GM12801 (cell line): Measurements from ENCODE around the gene ASB8.

Experiments used
- TF ChIP-seq, protein P1 (sequence below): IDR thresholded peaks from one replicate; pipeline ENCODE4 v1.5.1; 2011; ENCODE audit warnings: control low read depth; ENCODE audit not compliant: insufficient read length; ENCODE audit errors: extremely low read depth

ASB8 gene, protein sequence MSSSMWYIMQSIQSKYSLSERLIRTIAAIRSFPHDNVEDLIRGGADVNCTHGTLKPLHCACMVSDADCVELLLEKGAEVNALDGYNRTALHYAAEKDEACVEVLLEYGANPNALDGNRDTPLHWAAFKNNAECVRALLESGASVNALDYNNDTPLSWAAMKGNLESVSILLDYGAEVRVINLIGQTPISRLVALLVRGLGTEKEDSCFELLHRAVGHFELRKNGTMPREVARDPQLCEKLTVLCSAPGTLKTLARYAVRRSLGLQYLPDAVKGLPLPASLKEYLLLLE

DNA sequence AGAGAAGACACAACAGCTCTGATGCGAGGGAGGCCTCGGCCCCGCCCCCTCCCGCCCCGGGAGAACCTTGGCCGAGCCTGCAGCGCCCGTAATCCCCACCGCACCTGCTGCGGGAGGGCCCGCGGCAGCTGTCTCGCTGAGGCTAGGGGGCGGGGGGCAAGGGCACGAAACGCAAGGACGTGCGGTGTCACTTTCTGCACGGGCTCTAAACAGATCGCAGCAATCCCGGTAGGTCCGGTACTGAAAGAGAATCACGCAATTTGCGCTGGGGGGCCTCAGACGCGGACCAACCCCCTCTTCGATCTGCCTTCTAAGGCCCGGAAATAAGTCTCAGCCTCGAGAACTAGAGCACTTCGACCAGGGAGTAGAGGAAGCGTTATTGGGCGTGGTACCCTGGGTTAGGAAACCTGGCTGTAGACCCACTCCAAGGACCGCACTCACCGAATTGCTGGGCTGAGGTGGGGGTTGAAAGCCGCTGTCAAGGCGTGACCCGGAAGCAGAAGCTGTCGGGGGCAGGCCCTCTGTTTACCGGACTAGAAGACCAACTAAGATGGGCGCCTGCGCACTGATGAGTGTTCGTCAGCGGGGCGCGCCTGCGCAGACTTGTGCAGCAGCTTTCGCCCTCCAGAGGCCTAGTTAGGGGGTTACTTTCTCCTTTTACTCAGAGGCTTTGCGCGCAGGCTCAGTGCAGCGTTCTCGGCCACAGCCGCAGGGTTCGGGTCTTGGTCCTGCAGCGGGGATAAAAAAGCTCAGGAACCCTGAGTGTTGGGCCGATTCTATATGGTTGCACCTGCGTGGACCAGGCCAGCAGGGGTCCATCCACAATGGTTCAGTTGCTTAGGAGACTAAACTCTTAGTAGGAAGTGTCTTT is at the start of gene ASB8:
Gene ASB8, minus strand, starts transcription at position 498 of the 871 bp plus-strand sequence. CDS start 4,019 bp downstream, outside the sequence.
- TF ChIP-seq, protein P1, sequence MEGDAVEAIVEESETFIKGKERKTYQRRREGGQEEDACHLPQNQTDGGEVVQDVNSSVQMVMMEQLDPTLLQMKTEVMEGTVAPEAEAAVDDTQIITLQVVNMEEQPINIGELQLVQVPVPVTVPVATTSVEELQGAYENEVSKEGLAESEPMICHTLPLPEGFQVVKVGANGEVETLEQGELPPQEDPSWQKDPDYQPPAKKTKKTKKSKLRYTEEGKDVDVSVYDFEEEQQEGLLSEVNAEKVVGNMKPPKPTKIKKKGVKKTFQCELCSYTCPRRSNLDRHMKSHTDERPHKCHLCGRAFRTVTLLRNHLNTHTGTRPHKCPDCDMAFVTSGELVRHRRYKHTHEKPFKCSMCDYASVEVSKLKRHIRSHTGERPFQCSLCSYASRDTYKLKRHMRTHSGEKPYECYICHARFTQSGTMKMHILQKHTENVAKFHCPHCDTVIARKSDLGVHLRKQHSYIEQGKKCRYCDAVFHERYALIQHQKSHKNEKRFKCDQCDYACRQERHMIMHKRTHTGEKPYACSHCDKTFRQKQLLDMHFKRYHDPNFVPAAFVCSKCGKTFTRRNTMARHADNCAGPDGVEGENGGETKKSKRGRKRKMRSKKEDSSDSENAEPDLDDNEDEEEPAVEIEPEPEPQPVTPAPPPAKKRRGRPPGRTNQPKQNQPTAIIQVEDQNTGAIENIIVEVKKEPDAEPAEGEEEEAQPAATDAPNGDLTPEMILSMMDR, result no peak

DNA sequence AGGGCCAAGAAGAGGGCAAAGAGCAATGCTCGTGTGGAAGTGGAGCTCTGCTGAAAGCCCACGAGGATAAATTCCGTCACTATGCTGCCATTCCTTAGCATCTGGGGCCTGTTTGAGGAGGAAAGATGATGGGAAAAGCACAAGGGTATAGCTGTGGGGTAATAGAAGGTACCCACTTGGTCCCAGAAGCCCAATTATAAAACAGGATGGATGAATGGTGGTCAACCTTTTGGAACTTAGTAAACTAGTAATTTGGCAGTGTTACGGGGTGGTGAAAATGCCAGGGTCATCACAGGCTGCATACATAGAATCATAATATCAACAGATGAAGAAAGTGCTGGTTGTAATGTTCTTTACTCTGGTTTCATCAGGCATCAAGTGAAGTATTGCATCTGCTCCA is 45.9 kb upstream of the ASB8 start, which contains the start of gene OR10AD1:
Gene OR10AD1, minus strand, starts transcription at position 101 of the 400 bp plus-strand sequence. Its CDS starts 0 bp downstream, at position 101.
- TF ChIP-seq, protein P1, result no peak

DNA sequence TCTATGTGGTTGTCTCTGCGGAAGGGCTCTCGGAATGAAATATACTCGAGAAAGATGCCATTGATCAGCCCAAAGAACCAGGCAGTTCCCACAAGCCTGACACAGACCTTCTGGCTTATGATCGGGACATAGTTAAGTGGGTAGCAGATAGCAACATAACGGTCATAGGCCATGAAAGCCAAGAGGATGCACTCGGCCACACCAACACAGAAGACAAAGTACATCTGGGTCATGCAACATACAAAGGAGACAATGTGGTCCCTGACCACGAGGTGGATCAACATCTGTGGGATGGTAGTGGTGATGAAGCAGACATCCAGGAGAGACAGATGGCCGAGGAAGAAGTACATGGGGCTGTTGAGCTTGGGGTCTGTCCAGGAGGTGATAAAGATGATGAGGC is 45.5 kb upstream of the ASB8 start:
- TF ChIP-seq, protein P1, result no peak

DNA sequence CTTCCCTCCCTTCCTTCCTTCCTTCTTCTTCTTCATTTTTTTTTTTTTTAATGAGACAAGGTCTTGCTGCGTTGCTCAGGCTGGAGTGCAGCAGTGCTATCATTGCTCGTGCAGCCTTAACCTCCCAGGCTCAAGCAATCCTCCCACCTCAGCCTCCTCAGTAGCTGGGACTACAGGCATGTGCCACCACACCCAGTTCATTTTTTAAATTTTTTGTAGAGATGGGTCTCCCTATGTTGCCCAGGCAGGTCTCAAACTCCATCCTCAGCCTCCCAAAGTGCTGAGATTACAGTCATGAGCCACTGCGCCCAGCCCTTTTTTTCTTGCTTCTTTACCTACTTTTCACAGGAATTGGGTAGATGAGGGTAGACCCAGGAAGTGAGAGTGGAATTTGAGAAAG is 44.2 kb upstream of the ASB8 start:
- TF ChIP-seq, protein P1, result no peak

DNA sequence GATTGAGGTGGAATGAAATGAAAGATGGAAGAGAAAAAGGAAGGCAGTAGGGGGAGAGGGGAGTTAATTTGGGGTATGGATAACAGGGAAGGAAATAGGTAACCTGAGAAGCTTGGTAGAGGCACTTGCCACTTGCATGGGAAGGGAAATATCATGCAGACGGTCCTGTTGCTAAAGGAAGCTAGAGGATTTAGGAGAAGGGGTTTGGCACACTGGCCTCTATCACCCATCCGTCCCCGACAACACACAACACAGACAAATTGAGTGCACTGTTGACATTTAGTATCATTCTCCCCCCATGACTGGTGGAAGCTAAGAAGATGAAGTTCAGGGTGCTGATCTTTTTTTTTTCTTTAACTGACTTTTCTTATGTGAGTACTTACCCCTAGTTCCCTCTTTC is 43.8 kb upstream of the ASB8 start:
- TF ChIP-seq, protein P1, result no peak

DNA sequence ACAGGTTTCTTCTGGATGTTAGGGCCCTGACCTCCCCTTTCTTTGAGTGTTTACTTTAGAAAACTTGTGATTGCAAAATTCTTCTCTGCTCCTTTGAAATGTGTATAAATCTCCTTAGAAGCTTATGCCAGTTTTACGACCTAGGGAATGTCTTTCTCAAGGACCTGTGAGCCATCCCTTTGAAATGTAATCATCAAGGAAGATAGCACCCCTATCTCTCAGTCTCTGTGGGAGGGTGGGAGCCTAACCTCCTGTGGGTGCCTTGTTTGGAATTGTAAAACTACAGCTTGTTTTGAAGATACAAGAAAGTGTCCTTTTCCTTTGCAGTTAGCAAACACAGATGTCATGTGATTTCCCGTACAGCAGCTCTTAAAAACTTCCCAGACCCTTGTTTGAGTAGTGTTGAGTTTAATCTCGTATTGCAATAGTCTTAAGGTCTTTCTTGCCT is 42.5 kb upstream of the ASB8 start:
- TF ChIP-seq, protein P1, result no peak

DNA sequence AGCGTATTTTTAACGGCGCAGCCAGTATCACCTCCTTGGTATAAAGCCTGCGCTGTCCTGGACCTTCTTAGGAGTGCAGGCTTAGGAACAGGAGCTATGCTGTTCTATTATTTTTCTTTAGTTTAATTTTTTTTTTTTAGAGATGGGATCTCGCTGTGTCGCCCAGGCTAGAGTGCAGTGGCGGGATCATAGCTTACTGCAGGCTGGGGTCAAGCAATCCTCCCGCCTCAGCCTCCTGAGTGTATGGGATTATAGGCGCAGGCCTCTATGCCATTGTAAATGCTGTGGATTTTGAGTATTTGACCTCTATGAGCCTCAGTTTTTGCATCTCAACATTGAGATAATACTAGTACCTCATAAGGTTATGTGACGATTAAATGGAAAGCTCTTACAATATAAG is 41.7 kb upstream of the ASB8 start:
- TF ChIP-seq, protein P1, result no peak
